Osteoblast (primary cell): ENCODE results near the gene HCRTR1. TPM values are rescaled to one million over a fixed set of nuclear protein-coding genes. Genes with fewer than 3 reads are reported as not detected.

ENCODE experiments used
- DNase-seq: peaks from one replicate; pipeline ENCODE4 v3.0.0; 2011; ENCODE audit warnings: low spot score, mixed read lengths; ENCODE audit not compliant: insufficient read length; ENCODE audit errors: missing footprints
- H2AFZ ChIP-seq: 2 replicates; pipeline ENCODE4 v1.6.0; 2011; ENCODE audit warnings: mild to moderate bottlenecking, low read length
- H3K27ac ChIP-seq: 2 replicates; pipeline ENCODE4 v1.5.1; 2011; ENCODE audit warnings: mild to moderate bottlenecking, low read depth, low read length, moderate library complexity
- H3K27me3 ChIP-seq: 2 replicates; pipeline ENCODE4 v1.6.0; 2012; ENCODE audit warnings: mild to moderate bottlenecking, control low read depth, inconsistent platforms, low read length, moderate library complexity; ENCODE audit not compliant: insufficient read depth
- H3K36me3 ChIP-seq: 2 replicates; pipeline ENCODE4 v1.5.1; 2011; ENCODE audit warnings: mild to moderate bottlenecking, low read length, control low read depth, moderate library complexity; ENCODE audit not compliant: insufficient read depth
- H3K4me1 ChIP-seq: 2 replicates; pipeline ENCODE4 v1.5.1; 2011; ENCODE audit warnings: mild to moderate bottlenecking, low read length, control low read depth, moderate library complexity; ENCODE audit not compliant: insufficient read depth
- H3K4me2 ChIP-seq: 2 replicates; pipeline ENCODE4 v1.6.0; 2011; ENCODE audit warnings: mild to moderate bottlenecking, low read length; ENCODE audit not compliant: insufficient read depth
- H3K4me3 ChIP-seq: fragments of 200-600 bp; sonication (generic); 3 replicates; pipeline ENCODE4 v1.5.1; 2012; ENCODE audit warnings: mild to moderate bottlenecking, low read length, inconsistent platforms; ENCODE audit not compliant: insufficient read depth
- H3K79me2 ChIP-seq: 2 replicates; pipeline ENCODE4 v1.6.0; 2012; ENCODE audit warnings: mild to moderate bottlenecking, low read length, control low read depth, inconsistent platforms; ENCODE audit not compliant: insufficient read depth
- H3K9me3 ChIP-seq: 2 replicates; pipeline ENCODE4 v1.5.1; 2011; ENCODE audit warnings: low read depth, low read length, control low read depth
- H4K20me1 ChIP-seq: 2 replicates; pipeline ENCODE4 v1.6.0; 2012; ENCODE audit warnings: mild to moderate bottlenecking, low read length, control low read depth; ENCODE audit not compliant: insufficient read depth
- CTCF ChIP-seq: IDR thresholded peaks from 2 replicates; pipeline ENCODE4 v1.5.1; 2011; ENCODE audit warnings: mild to moderate bottlenecking, low read depth, low read length, moderate library complexity; ENCODE audit errors: extremely low read depth
- total RNA-seq: library from RNA; depleted of rRNA; stranded (reverse); fragments of >200 nt; gene quantifications from 2 replicates; pipeline ENCODE4 v1.2.3, GENCODE V29; 2012

Gene HCRTR1
- total RNA-seq, 1 donor: not detected

DNA sequence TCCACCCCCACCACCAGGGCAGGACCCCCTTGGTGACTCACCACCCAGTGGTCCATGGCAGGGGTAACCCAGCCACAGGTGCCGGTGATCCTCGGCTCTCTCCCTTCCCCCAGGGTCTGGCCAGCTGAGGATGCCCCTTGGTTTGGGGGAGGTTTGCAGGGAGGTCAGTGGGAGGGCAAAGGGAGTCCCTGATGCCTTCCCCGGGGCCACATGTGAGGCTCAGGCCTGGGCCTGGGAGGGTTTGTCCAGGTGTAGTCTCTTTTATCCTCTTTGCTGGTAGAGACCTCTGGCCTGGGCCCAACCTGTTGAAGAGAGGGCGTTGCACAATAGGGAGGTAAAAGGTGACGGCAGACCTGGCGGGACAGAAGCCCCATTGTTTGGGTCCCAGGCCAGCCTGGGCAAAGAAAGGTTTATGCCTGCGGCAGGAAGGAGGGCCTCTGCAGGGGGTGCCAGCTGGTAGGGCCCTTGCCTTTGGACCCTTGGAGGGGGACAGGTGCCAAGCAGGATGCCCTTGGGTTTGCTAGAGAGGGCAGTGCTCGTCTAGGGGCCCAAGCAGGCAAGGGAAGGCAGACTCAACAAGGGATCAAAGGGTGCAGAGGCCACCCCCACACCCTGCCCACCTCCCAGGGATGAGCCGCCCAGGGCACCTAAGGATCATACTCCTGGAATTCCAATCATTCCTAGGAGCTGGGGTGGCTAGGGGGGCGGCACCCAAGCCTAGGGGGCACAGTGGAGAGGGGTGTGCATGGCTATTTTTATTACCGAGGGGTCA is 41.9 kb upstream of the HCRTR1 start:
- Histone ChIP-seq H3K4me3 (no peak overlapping the region), H4K20me1 (no peaks in the 10 kb centered on the region), H3K27ac (no peak overlapping the region), H3K36me3 (no peaks in the 10 kb centered on the region), H3K9me3 (no peaks in the 10 kb centered on the region), H3K27me3 (no peaks in the 10 kb centered on the region), H2AFZ (no peak overlapping the region), H3K79me2 (peaks cover 12% of the 10 kb centered on the region), H3K4me1 (peaks cover 70% of the 10 kb centered on the region), H3K4me2 (peak overlapping the region; percentile 90)
- no peak for TF ChIP-seq CTCF
- peak; percentile 52 for DNase-seq

DNA sequence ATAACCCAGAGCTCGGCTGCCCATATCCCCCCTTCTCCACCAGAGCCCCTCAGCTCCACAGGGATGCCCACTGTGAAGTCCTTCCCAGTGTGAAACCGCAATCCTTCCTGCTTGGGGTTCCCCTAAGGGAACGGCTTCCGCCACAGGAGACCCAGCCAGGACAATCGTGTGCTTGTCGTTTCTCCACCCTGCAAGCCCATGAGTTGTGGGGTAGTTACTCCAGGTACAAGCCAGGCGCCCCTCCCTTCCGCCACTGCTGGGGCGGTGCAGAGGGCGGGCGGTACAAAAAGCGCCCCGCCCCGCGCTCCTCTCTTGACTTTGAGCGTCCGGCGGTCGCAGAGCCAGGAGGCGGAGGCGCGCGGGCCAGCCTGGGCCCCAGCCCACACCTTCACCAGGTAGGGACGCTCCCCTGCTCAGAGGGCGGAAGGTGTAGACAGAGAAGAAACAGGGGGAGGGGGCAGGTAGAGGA is 41.3 kb upstream of the HCRTR1 start, which contains the start of gene TINAGL1:
Gene TINAGL1 (plus strand): TSS at position 315 of the 469 bp plus-strand sequence. CDS start 634 bp downstream, outside the sequence.
- no peaks in the 10 kb centered on the region for H3K36me3 ChIP-seq
- H3K4me3 ChIP-seq: peak within 1 kb of the TSS; percentile 79

DNA sequence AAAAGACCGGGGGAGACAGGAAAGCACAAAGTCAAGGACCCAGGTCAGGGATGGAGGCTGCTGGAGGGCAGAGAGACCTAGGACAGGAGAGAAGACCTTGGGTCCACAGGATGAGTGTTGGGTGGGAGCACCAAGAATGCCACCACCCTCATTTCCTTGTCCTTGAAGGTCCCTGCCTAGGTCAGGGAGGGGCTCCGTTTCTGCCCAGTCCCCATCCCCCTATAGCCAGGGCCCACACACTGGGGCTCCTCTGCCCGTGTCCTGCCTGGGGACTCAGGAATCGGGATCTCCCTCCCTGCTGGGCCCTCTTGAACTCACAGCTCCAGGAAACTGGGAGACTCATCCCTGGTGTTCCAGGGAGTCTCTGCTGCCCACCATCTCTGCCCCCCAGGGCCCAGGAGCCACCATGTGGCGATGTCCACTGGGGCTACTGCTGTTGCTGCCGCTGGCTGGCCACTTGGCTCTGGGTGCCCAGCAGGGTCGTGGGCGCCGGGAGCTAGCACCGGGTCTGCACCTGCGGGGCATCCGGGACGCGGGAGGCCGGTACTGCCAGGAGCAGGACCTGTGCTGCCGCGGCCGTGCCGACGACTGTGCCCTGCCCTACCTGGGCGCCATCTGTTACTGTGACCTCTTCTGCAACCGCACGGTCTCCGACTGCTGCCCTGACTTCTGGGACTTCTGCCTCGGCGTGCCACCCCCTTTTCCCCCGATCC is 40.6 kb upstream of the HCRTR1 start:
- Histone ChIP-seq H3K9me3 (no peaks in the 10 kb centered on the region), H4K20me1 (no peaks in the 10 kb centered on the region), H3K4me3 (peak overlapping the region; percentile 79), H3K36me3 (no peaks in the 10 kb centered on the region), H3K79me2 (peaks cover 12% of the 10 kb centered on the region), H3K27me3 (no peaks in the 10 kb centered on the region), H2AFZ (peak overlapping the region; percentile 59), H3K27ac (peak overlapping the region; percentile 51), H3K4me1 (peaks cover 70% of the 10 kb centered on the region), H3K4me2 (peak overlapping the region; percentile 90)
- no peak for TF ChIP-seq CTCF
- peak; percentile 76 for DNase-seq

More for the DNA sequence above, 41.3 kb upstream of the HCRTR1 start, which contains the start of gene TINAGL1:
- H3K79me2 ChIP-seq: peaks cover 12% of the 10 kb centered on the region
- peak within 1 kb of the TSS; percentile 59 for H2AFZ ChIP-seq
- no peak for TF ChIP-seq CTCF
- H4K20me1 ChIP-seq: no peaks in the 10 kb centered on the region
- DNase-seq: peak; percentile 81
- no peaks in the 10 kb centered on the region for H3K9me3 ChIP-seq
- H3K27ac ChIP-seq: peak within 1 kb of the TSS; percentile 51
- H3K4me2 ChIP-seq: peak within 1 kb of the TSS; percentile 90
- H3K27me3 ChIP-seq: no peaks in the 10 kb centered on the region
- H3K4me1 ChIP-seq: peaks cover 68% of the 10 kb centered on the region
